H9 (cell line): ENCODE results near the gene CLIP4. TPM values are rescaled to one million over a fixed set of nuclear protein-coding genes. Genes with fewer than 3 reads are reported as not detected.

ENCODE experiments used
- DNase-seq: peaks from one replicate; pipeline ENCODE4 v3.0.0-alpha.2; 2017
- H2AFZ ChIP-seq: one replicate; pipeline ENCODE4 v1.6.1; 2013; ENCODE audit warnings: mild to moderate bottlenecking, low read length, control low read depth, moderate library complexity
- H2AK5ac ChIP-seq: 2 replicates; pipeline ENCODE4 v1.6.1; 2013; ENCODE audit warnings: low read length, control low read depth, mixed read lengths; ENCODE audit not compliant: insufficient read length
- H2BK120ac ChIP-seq: one replicate; pipeline ENCODE4 v1.6.1; 2013; ENCODE audit warnings: low read depth, mild to moderate bottlenecking, low read length, control low read depth, inconsistent platforms; ENCODE audit not compliant: poor library complexity, severe bottlenecking
- H2BK12ac ChIP-seq: 2 replicates; pipeline ENCODE4 v1.6.1; 2013; ENCODE audit warnings: low read length, control low read depth, mixed read lengths, low read depth; ENCODE audit not compliant: insufficient read length
- H2BK15ac ChIP-seq: 2 replicates; pipeline ENCODE4 v1.6.1; 2013; ENCODE audit warnings: low read depth, low read length, control low read depth
- H2BK20ac ChIP-seq: one replicate; pipeline ENCODE4 v1.6.1; 2013; ENCODE audit warnings: low read depth, mild to moderate bottlenecking, low read length, control low read depth, inconsistent platforms; ENCODE audit not compliant: poor library complexity, severe bottlenecking
- H2BK5ac ChIP-seq: 2 replicates; pipeline ENCODE4 v1.6.1; 2013; ENCODE audit warnings: low read length, control low read depth, mixed read lengths; ENCODE audit not compliant: insufficient read length
- H3K14ac ChIP-seq: 2 replicates; pipeline ENCODE4 v1.6.1; 2013; ENCODE audit warnings: low read length, control low read depth; ENCODE audit not compliant: insufficient read depth
- H3K18ac ChIP-seq: 2 replicates; pipeline ENCODE4 v1.6.1; 2013; ENCODE audit warnings: low read depth, mild to moderate bottlenecking, mixed read lengths, low read length, control low read depth; ENCODE audit not compliant: insufficient read length
- H3K23ac ChIP-seq: 2 replicates; pipeline ENCODE4 v1.6.1; 2013; ENCODE audit warnings: low read length, control low read depth, mixed read lengths, low read depth; ENCODE audit not compliant: insufficient read length
- H3K23me2 ChIP-seq: 2 replicates; pipeline ENCODE4 v1.6.1; 2013; ENCODE audit warnings: low read depth, mild to moderate bottlenecking, mixed read lengths, low read length, control low read depth; ENCODE audit not compliant: insufficient read length, poor library complexity, severe bottlenecking
- H3K27ac ChIP-seq: 2 replicates; pipeline ENCODE4 v1.5.1; 2013; ENCODE audit warnings: low read length, control low read depth, mixed read lengths, low read depth; ENCODE audit not compliant: insufficient read length
- H3K27me3 ChIP-seq: 2 replicates; pipeline ENCODE4 v1.6.1; 2013; ENCODE audit warnings: low read length, control low read depth, inconsistent platforms; ENCODE audit not compliant: insufficient read depth
- H3K4ac ChIP-seq: 2 replicates; pipeline ENCODE4 v1.6.1; 2013; ENCODE audit warnings: low read depth, mild to moderate bottlenecking, control low read depth, inconsistent platforms, low read length, moderate library complexity
- H3K4me1 ChIP-seq: 2 replicates; pipeline ENCODE4 v1.6.1; 2013; ENCODE audit warnings: low read length, control low read depth, inconsistent platforms; ENCODE audit not compliant: insufficient read depth
- H3K4me2 ChIP-seq: 2 replicates; pipeline ENCODE4 v1.6.1; 2013; ENCODE audit warnings: low read length, control low read depth, mixed read lengths; ENCODE audit not compliant: insufficient read length, insufficient read depth
- H3K56ac ChIP-seq: 2 replicates; pipeline ENCODE4 v1.6.1; 2013; ENCODE audit warnings: low read depth, mild to moderate bottlenecking, mixed read lengths, low read length, control low read depth; ENCODE audit not compliant: insufficient read length
- H3K79me1 ChIP-seq: 2 replicates; pipeline ENCODE4 v1.6.1; 2013; ENCODE audit warnings: low read depth, mild to moderate bottlenecking, moderate library complexity, low read length, control low read depth, inconsistent platforms; ENCODE audit not compliant: insufficient read depth, poor library complexity, severe bottlenecking
- H3K79me2 ChIP-seq: 2 replicates; pipeline ENCODE4 v1.6.1; 2013; ENCODE audit warnings: low read length, control low read depth, inconsistent platforms; ENCODE audit not compliant: insufficient read depth
- H3K9ac ChIP-seq: 2 replicates; pipeline ENCODE4 v1.6.1; 2013; ENCODE audit warnings: low read length, control low read depth, mixed read lengths; ENCODE audit not compliant: insufficient read length; ENCODE audit errors: extremely low read depth
- H3K9me3 ChIP-seq: one replicate; pipeline ENCODE4 v1.6.1; 2013; ENCODE audit warnings: low read depth, low read length, inconsistent platforms; ENCODE audit not compliant: control insufficient read depth
- H3T11ph ChIP-seq: one replicate; pipeline ENCODE4 v1.6.1; 2013; ENCODE audit warnings: mild to moderate bottlenecking, low read length, control low read depth, inconsistent platforms
- H4K20me1 ChIP-seq: one replicate; pipeline ENCODE4 v1.6.1; 2013; ENCODE audit not compliant: control insufficient read depth, insufficient read length, insufficient read depth
- H4K5ac ChIP-seq: 2 replicates; pipeline ENCODE4 v1.6.1; 2013; ENCODE audit warnings: low read depth, mild to moderate bottlenecking, mixed read lengths, low read length, control low read depth; ENCODE audit not compliant: insufficient read length
- H4K8ac ChIP-seq: replicated peaks from 2 replicates; pipeline ENCODE4 v1.6.1; 2013; ENCODE audit warnings: low read length, control low read depth, mixed read lengths, low read depth; ENCODE audit not compliant: insufficient read length
- H4K91ac ChIP-seq: 2 replicates; pipeline ENCODE4 v1.6.1; 2013; ENCODE audit warnings: low read depth, mild to moderate bottlenecking, moderate library complexity, mixed read lengths, low read length, control low read depth; ENCODE audit not compliant: insufficient read length
- H3K27ac Mint-ChIP-seq, 3 experiments: 2 replicates in 2 of 3; 3 replicates in 1 of 3; pipeline ENCODE4 v1.8.0; 2020 to 2021; ENCODE audit warnings: mixed read lengths in 3 of 3, mild to moderate bottlenecking in 1 of 3, moderate library complexity in 1 of 3
- H3K27me3 Mint-ChIP-seq: 2 replicates; pipeline ENCODE4 v1.8.0; 2021; ENCODE audit warnings: low read depth, mild to moderate bottlenecking, moderate library complexity, mixed read lengths
- H3K36me3 Mint-ChIP-seq, 3 experiments: 2 replicates in 2 of 3; 3 replicates in 1 of 3; pipeline ENCODE4 v1.8.0; 2020 to 2021; ENCODE audit warnings: low read depth in 3 of 3, mixed read lengths in 3 of 3; ENCODE audit not compliant: insufficient read depth in 1 of 3
- H3K4me1 Mint-ChIP-seq, 2 experiments: 2 replicates each; pipeline ENCODE4 v1.8.0; 2020; ENCODE audit warnings: mixed read lengths in 2 of 2
- H3K4me3 Mint-ChIP-seq, 2 experiments: 2 replicates in 1 of 2; 3 replicates in 1 of 2; pipeline ENCODE4 v1.8.0; 2020 to 2021; ENCODE audit warnings: mild to moderate bottlenecking in 2 of 2, mixed read lengths in 2 of 2, moderate library complexity in 1 of 2
- H3K9me3 Mint-ChIP-seq, 2 experiments: 2 replicates in 1 of 2; 3 replicates in 1 of 2; pipeline ENCODE4 v1.8.0; 2020; ENCODE audit warnings: mild to moderate bottlenecking in 2 of 2, mixed read lengths in 2 of 2, moderate library complexity in 1 of 2
- CTCF ChIP-seq: fragments of 200-600 bp; sonication (generic); conservative IDR thresholded peaks from 3 replicates; pipeline ENCODE4 v1.8.0; 2021; ENCODE audit warnings: antibody characterized with exemption, mild to moderate bottlenecking
- WGBS: extraction: QIAGEN DNeasy Blood & Tissue Kit; methylation state at CpG from one replicate; pipeline ENCODE4 v1.1.7; 2013; ENCODE audit warnings: missing lambda C conversion rate, low lambda C conversion rate, mixed read lengths; ENCODE audit not compliant: insufficient read length; ENCODE audit errors: extremely low coverage; 5-methylcytosine and 5-hydroxymethylcytosine counted together
- total RNA-seq: library from RNA; stranded (reverse); gene quantifications from 2 replicates; pipeline ENCODE4 v1.2.1, GENCODE V29; 2021

Gene CLIP4
- total RNA-seq, 1 experiment from 2014 or later: 0.66 TPM

GRCh38 chr2:29223257-29223656 lies 108.0 kb downstream of the CLIP4 start:
- WGBS: no CpG with 5 or more reads among the region's 11 CpGs
- H3K4me3 Mint-ChIP-seq: no peak overlapping the region

More at GRCh38 chr2:29223257-29223656, 108.0 kb downstream of the CLIP4 start:
- Histone ChIP-seq H2AFZ (no peak overlapping the region), H2BK15ac (no peak overlapping the region), H2BK120ac (no peak overlapping the region), H2BK12ac (no peak overlapping the region), H3K56ac (no peak overlapping the region), H3K27ac (no peak overlapping the region), H4K5ac (no peak overlapping the region), H3K4me2 (no peak overlapping the region), H3T11ph (no peak overlapping the region), H2BK5ac (no peak overlapping the region), H3K4ac (no peak overlapping the region), H3K79me1 (no peaks in the 10 kb centered on the region), H3K9ac (no peak overlapping the region), H3K4me1 (no peaks in the 10 kb centered on the region), H3K23me2 (no peaks in the 10 kb centered on the region), H3K79me2 (no peaks in the 10 kb centered on the region), H4K91ac (no peak overlapping the region), H4K8ac (no peak overlapping the region), H3K18ac (no peak overlapping the region), H2AK5ac (no peak overlapping the region), H3K9me3 (no peaks in the 10 kb centered on the region), H3K14ac (no peak overlapping the region; the same call in 1 of the 2 replicates), H2BK20ac (no peak overlapping the region), H4K20me1 (no peaks in the 10 kb centered on the region), H3K23ac (no peak overlapping the region), H3K27me3 (no peaks in the 10 kb centered on the region)
- DNase-seq: no peak
- no peak overlapping the region for H3K27ac Mint-ChIP-seq
- H3K27me3 Mint-ChIP-seq: peaks cover 2% of the 10 kb centered on the region; the same call in 1 of the 2 replicates
- peaks cover 6 to 12% of the 10 kb centered on the region in 2 experiments for H3K4me1 Mint-ChIP-seq
- H3K9me3 Mint-ChIP-seq: no peaks in the 10 kb centered on the region
- no peaks in the 10 kb centered on the region for H3K36me3 Mint-ChIP-seq
- no peak for TF ChIP-seq CTCF
